HAP-1 (cell line): ENCODE results near the gene CLDN3.
"Not testable (repeated sequence)": the region's sequence is repeated elsewhere in the genome, so short reads cannot be mapped to it uniquely, and the experiment has no call there.

Experiments
- DNase-seq, 2 experiments: peaks; one replicate each; pipeline ENCODE4 v3.0.0-alpha.2; 2016 to 2020; ENCODE audit warnings: low spot score in 2 of 2
- H3K27me3 ChIP-seq: fragments of 250-450 bp; sonication (Bioruptor Pico); 2 replicates; pipeline ENCODE4 v1.5.1; 2020; ENCODE audit warnings: low read depth, mild to moderate bottlenecking, moderate library complexity
- H3K36me3 ChIP-seq: fragments of 250-450 bp; sonication (Bioruptor Pico); replicated peaks from 2 replicates; pipeline ENCODE4 v1.5.1; 2020; ENCODE audit warnings: mild to moderate bottlenecking
- H3K4me1 ChIP-seq: fragments of 250-450 bp; sonication (Bioruptor Pico); 2 replicates; pipeline ENCODE4 v1.5.1; 2020; ENCODE audit warnings: mild to moderate bottlenecking
- H3K4me3 ChIP-seq: fragments of 250-450 bp; sonication (Bioruptor Pico); 2 replicates; pipeline ENCODE4 v1.5.1; 2020; ENCODE audit warnings: mild to moderate bottlenecking, moderate library complexity
- H3K9me3 ChIP-seq: fragments of 250-450 bp; sonication (Bioruptor Pico); 2 replicates; pipeline ENCODE4 v1.5.1; 2020; ENCODE audit warnings: mild to moderate bottlenecking, moderate library complexity
- in situ Hi-C: fragments of 300-500 bp; cut with MboI; formaldehyde crosslinking; loops from 3 replicates; pipeline ENCODE4 v1.14.3; 2020; ENCODE audit warnings: low sequenced_read_pairs, inconsistent platforms, mixed read lengths

Gene CLDN3

GRCh38 chr7:73770002-73770859, at the start of gene CLDN3:
CLDN3 (minus strand) TSS chr7:73770270; CDS start chr7:73770049, 221 bp downstream.
- H3K4me3 ChIP-seq, result peak within 1 kb of the TSS; percentile 37
- H3K36me3 ChIP-seq, result no peaks in the 10 kb centered on the region
- H3K27me3 ChIP-seq, result no peaks in the 10 kb centered on the region
- in situ Hi-C loops, result no loop called here
- no peaks in the 10 kb centered on the region for H3K9me3 ChIP-seq
- peak; percentile 71 to 90 for DNase-seq
- H3K4me1 ChIP-seq, result no peaks in the 10 kb centered on the region; the same call in 1 of the 2 replicates

DNA sequence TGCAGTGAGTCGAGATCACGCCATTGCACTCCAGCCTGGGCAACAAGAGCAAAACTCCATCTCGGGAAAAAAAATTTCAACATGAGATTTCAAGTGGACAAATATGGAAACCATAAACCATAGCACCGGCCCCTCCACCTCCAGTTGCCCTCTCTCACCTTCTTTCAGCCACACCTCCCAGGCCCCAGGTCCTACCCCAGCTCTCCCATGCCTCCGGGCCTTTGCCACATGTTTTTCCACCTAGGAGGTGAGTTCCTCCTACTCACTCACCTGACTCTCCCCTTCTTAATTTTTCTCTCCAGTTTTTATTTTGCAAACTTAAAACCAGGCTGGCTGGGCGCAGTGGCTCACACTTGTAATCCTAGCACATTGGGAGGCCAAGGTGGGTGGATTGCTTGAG, 47.1 kb upstream of the CLDN3 start:
- Histone ChIP-seq H3K4me1 (no peaks in the 10 kb centered on the region), H3K4me3 (no peak overlapping the region), H3K27me3 (no peaks in the 10 kb centered on the region), H3K36me3 (no peaks in the 10 kb centered on the region), H3K9me3 (no peaks in the 10 kb centered on the region)
- no peak for DNase-seq
- in situ Hi-C loops, result no loop called here

DNA sequence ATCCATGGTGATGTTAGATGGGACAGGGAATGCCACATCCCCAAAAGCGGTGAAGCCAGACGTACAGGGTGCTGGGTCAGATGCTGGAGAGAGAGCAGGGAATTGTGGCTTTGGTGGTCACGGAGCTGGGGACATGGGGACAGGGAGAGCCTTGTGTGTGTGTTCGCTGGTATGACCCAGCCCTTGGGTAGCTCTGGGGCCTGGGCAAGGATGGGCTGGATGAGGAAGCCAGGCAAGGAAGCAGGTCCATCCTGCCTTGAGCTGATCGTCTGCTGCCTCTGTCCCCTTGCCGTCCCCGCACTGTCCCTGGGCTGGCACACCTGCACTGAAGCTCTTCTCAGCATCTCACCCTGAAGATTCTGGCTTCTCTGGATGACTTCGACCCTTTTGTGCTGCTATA, 45.4 kb upstream of the CLDN3 start:
- no peak overlapping the region for H3K4me3 ChIP-seq
- no peak for DNase-seq
- no peaks in the 10 kb centered on the region for H3K36me3 ChIP-seq
- in situ Hi-C loops, result no loop called here
- H3K9me3 ChIP-seq, result no peaks in the 10 kb centered on the region
- H3K27me3 ChIP-seq, result no peaks in the 10 kb centered on the region
- no peaks in the 10 kb centered on the region for H3K4me1 ChIP-seq

GRCh38 chr7:73812996-73813395, 42.9 kb upstream of the CLDN3 start:
- H3K4me1 ChIP-seq, result no peaks in the 10 kb centered on the region
- H3K9me3 ChIP-seq, result no peaks in the 10 kb centered on the region
- in situ Hi-C loops, result no loop called here
- no peak for DNase-seq
- no peaks in the 10 kb centered on the region for H3K27me3 ChIP-seq
- no peaks in the 10 kb centered on the region for H3K36me3 ChIP-seq
- H3K4me3 ChIP-seq, result no peak overlapping the region

DNA sequence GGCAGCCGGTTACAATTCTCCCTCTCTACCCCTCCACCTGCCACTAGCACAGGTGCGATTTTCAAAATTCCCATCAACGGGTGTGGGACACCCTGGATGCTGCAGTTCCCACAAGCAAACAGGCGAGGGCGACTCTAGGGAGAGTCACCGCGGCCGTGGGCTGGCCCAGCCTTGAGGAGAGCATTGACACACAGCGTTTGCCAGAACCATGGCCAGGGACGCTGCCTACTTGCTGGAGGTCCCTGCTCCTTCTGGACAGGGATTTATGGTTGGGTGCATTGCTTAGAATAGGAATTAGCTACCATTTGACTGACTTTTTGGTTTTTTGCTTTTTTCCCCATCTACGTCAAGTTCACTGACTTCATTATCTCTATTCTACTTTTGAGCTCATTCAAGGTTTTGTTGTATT, 41.7 kb upstream of the CLDN3 start:
- Histone ChIP-seq H3K4me1 (no peaks in the 10 kb centered on the region), H3K9me3 (no peaks in the 10 kb centered on the region), H3K36me3 (no peaks in the 10 kb centered on the region), H3K27me3 (no peaks in the 10 kb centered on the region), H3K4me3 (no peak overlapping the region)
- DNase-seq, result peak; percentile 42 to 84
- in situ Hi-C loops, result no loop called here

DNA sequence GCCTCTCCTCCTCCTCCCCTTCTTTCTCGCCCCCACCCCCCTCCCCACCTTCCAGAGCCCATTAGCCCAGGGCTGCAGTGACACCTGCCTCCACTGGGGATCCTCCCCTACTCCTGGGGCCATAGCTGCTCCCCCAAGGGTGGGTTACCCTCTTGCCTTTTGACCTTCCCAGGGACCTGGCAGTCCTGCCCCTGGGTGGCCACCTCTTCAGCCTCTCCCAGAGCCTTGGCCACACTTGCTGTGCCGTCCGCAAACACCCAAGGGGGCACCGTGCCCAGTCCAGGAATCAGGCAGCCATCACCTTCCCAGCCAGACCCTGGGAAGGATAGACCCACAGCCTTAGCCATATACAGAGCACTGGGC, 40.9 kb upstream of the CLDN3 start:
- in situ Hi-C loops, result no loop called here
- Histone ChIP-seq H3K4me1 (no peaks in the 10 kb centered on the region), H3K36me3 (no peaks in the 10 kb centered on the region), H3K27me3 (no peaks in the 10 kb centered on the region), H3K4me3 (no peak overlapping the region), H3K9me3 (no peaks in the 10 kb centered on the region)
- no peak for DNase-seq

GRCh38 chr7:73809467-73809951, 39.4 kb upstream of the CLDN3 start:
- DNase-seq, result no peak
- in situ Hi-C loops, result no loop called here
- Histone ChIP-seq H3K4me1 (no peaks in the 10 kb centered on the region), H3K9me3 (no peaks in the 10 kb centered on the region), H3K27me3 (no peaks in the 10 kb centered on the region), H3K4me3 (no peak overlapping the region), H3K36me3 (no peaks in the 10 kb centered on the region)

DNA sequence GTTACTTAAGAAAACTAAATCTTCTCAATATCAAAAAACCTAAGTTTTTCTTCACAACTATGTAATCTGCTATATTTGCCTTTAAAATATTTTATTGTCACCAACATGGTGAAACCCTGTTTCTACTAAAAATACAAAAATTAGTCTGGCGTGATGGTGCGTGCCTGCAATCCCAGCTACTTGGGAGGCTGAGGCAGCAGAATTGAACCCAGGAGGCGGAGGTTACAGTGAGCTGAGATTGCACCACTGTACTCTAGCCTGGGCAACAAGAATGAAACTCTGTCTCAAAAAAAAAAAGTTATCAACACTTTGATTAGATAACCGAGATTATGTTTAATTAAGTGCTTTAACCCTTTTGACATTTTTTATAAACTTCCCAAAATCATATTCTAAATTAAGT, 32.4 kb upstream of the CLDN3 start:
- Histone ChIP-seq H3K9me3 (no peaks in the 10 kb centered on the region), H3K36me3 (no peaks in the 10 kb centered on the region), H3K4me1 (no peaks in the 10 kb centered on the region), H3K27me3 (no peaks in the 10 kb centered on the region), H3K4me3 (no peak overlapping the region)
- in situ Hi-C loops, result no loop called here
- DNase-seq, result no peak

- no peak for DNase-seq
- Histone ChIP-seq H3K27me3 (no peaks in the 10 kb centered on the region), H3K4me1 (no peaks in the 10 kb centered on the region), H3K9me3 (no peaks in the 10 kb centered on the region), H3K36me3 (no peaks in the 10 kb centered on the region), H3K4me3 (no peak overlapping the region)
- in situ Hi-C loops, result no loop called here
Observed at GRCh38 chr7:73801577-73801976, 31.5 kb upstream of the CLDN3 start.

GRCh38 chr7:73799282-73800141, 29.4 kb upstream of the CLDN3 start:
- Histone ChIP-seq H3K27me3 (no peaks in the 10 kb centered on the region), H3K9me3 (no peaks in the 10 kb centered on the region), H3K4me3 (no peak overlapping the region), H3K4me1 (no peaks in the 10 kb centered on the region), H3K36me3 (no peaks in the 10 kb centered on the region)
- in situ Hi-C loops, result no loop called here
- no peak for DNase-seq

GRCh38 chr7:73797176-73797575, 27.1 kb upstream of the CLDN3 start:
- H3K4me3 ChIP-seq, in situ Hi-C loops: not testable (repeated sequence)

GRCh38 chr7:73796656-73797055, 26.6 kb upstream of the CLDN3 start:
- DNase-seq, in situ Hi-C loops, H3K36me3 ChIP-seq, H3K4me1 ChIP-seq, H3K27me3 ChIP-seq, H3K4me3 ChIP-seq, H3K9me3 ChIP-seq: not testable (repeated sequence)

More at GRCh38 chr7:73797176-73797575, 27.1 kb upstream of the CLDN3 start:
- H3K27me3 ChIP-seq, H3K36me3 ChIP-seq, H3K9me3 ChIP-seq, DNase-seq, H3K4me1 ChIP-seq: not testable (repeated sequence)

- in situ Hi-C loops, H3K9me3 ChIP-seq, H3K27me3 ChIP-seq, DNase-seq, H3K4me3 ChIP-seq, H3K4me1 ChIP-seq, H3K36me3 ChIP-seq: not testable (repeated sequence)
Observed at GRCh38 chr7:73795188-73795587, 25.1 kb upstream of the CLDN3 start.

- in situ Hi-C loops, result not testable (repeated sequence)
Observed at GRCh38 chr7:73791170-73791690, 21.2 kb upstream of the CLDN3 start.

More at GRCh38 chr7:73791170-73791690, 21.2 kb upstream of the CLDN3 start:
- H3K4me1 ChIP-seq, DNase-seq, H3K27me3 ChIP-seq, H3K4me3 ChIP-seq, H3K9me3 ChIP-seq, H3K36me3 ChIP-seq: not testable (repeated sequence)
